Right lobe of liver (tissue), 4 donors: ENCODE results near the gene XPO6.

Experiments used
- POLR2A ChIP-seq: fragments of 450-650 bp; IDR thresholded peaks from one replicate; pipeline ENCODE4 v1.6.1; 2017; ENCODE audit warnings: antibody characterized with exemption, mild to moderate bottlenecking
- TF ChIP-seq, protein P1 (sequence below), 4 donors: fragments of 200-600 bp in 3 of 4; fragments of 450-650 bp in 1 of 4; IDR thresholded peaks; one replicate each; pipeline versions ENCODE4 v1.5.1 to v1.8.0; 2016 to 2022; ENCODE audit warnings: antibody characterized with exemption in 4 of 4, mild to moderate bottlenecking in 2 of 4
- donor health status: DM: no; HTN: no; CAD: no.
- donor health status: DM: no; HTN: no; CAD: no.
- donor health status: DM: no; HTN: yes; CAD: no.

DNA sequence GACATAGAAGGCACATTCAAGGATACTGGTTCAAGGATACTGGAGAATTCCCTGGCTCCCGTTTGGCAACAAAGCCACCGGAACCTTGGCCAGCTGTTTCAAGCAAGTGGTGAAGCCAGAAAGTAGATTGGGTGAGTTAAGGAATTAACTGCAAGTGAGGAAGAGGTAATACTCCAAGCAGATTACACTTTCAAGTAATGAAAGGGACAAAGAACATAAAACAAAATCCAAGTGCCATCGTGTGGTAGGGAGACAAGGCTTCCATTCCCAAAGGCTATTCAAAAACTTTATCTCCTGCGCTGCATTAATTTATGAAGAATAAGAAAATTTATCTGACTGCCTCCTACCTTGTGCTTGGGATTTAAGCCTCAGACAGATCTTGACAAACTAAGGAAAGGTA is 27.8 kb downstream of the XPO6 start:
- TF ChIP-seq, protein P1, sequence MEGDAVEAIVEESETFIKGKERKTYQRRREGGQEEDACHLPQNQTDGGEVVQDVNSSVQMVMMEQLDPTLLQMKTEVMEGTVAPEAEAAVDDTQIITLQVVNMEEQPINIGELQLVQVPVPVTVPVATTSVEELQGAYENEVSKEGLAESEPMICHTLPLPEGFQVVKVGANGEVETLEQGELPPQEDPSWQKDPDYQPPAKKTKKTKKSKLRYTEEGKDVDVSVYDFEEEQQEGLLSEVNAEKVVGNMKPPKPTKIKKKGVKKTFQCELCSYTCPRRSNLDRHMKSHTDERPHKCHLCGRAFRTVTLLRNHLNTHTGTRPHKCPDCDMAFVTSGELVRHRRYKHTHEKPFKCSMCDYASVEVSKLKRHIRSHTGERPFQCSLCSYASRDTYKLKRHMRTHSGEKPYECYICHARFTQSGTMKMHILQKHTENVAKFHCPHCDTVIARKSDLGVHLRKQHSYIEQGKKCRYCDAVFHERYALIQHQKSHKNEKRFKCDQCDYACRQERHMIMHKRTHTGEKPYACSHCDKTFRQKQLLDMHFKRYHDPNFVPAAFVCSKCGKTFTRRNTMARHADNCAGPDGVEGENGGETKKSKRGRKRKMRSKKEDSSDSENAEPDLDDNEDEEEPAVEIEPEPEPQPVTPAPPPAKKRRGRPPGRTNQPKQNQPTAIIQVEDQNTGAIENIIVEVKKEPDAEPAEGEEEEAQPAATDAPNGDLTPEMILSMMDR (IDR thresholded peaks at IDR 0.05) = no peak
- TF ChIP-seq POLR2A = no peak
